CD4-positive, alpha-beta T cell treated with Interferon gamma for 1 hour (primary cell): Measurements from ENCODE around the gene THTPA.
"Not testable (repeated sequence)": the region's sequence is repeated elsewhere in the genome, so short reads cannot be mapped to it uniquely, and the experiment has no call there.

Experiments
- DNase-seq: peaks from one replicate; pipeline ENCODE4 v3.0.0-alpha.2; 2020

Gene THTPA

DNA sequence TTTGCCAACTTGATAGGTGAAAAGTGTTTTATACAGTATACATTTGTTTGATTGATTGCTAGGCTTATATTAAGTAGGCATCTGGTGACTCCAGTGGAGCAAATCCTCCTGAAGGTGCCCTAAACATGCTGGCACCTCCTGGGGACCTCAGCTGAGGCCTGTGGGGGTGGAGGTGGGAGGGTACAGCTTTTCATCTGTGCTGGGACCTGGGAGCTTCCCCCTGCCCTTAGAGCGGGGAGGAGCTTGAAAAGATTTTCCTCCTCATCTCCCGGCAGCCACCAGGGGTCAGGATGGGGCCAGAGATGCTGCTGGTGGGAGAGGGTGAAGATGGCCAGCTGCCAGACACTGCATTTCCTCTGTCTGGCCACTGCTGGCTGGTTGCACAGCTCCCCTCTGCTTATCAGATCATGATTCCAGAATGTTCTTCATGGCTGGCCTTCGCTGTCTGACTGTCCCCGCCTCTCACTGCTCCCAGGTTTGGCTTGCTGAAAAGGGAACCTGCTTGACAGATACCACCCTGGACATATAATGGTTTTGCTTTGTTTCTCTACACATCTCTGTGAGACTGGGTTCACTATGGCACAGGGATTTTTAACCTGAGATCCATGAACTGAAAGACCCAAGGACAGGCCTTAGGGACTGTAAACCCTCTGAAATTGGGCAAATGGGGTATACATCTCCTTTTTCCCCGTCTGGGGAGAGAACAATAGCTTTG is 33.0 kb downstream of the THTPA start:
- peak; percentile 83 for DNase-seq

DNA sequence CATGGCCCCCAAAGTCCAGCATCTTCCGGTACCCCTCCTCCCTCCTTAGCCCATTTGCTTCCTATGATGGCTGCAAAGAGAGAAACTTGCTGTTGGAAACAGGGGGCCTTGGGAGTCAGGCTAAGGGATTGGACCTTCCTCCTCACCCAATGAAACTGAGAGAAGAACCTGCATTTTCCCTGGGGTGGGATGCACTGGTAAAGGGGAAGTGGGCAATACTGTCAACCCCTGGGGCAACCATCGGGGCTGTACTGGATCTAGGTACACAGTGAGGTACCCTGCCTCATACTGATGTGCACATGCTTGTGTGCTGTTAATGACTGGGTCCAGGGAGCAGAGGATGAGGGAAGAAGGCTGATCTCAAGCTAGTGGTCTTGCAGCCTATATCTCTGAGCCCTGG is 33.5 kb downstream of the THTPA start:
- no peak for DNase-seq

DNA sequence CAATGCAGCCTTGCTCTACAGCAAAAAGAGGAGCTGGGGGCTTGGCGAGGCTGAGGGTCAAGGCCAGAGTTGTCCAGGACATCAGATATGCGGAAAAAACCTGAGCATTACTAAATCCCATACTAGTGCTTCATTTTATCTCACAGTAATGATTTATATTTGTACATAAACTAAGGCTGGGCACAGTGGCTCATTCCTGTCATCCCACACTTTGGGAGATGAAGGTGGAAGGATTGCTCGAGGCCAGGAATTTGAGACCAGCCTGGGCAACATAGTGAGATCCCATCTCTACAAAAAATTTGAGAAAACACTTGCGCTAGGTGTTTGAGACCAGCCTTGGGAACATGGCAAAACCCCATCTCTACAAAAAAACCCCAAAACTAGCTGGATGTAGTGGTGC is 34.1 kb downstream of the THTPA start:
- no peak for DNase-seq

DNA sequence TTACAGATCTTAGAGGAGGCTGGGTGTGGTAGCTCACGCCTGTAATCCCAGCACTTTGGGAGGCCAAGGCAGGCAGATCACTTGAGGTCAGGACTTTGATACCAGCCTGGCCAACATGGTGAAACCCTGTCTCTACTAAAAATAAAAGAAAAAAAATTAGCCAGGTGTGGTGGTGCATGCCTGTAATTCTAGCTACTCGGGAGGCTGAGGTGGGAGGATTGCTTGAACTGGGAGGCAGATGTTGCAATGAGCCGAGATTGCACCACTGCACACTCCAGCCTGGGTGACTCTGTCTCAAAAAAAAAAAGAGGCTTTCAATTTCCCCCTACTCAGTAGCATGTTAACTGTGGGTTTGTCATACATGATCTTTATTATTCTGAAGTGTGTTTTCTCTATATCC is 38.1 kb downstream of the THTPA start:
- not testable (repeated sequence) for DNase-seq

DNA sequence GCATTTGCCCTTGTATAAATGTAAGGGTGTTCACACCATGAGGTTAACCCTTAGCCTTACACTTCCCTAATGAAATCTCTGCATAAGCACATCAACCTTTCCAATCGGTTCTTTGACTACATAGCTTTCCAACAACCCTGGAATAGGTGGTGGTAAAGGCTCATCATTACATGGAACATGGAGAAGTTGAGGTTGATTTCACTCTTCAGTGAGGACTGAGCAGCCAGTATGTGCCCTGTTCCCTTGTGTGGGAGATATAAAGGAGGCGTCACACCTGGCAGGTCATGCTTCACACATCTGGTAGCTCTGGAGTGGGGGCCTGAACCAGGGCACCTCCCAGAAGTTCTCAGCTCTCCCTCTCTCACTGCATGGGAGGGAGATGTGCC is 44.2 kb downstream of the THTPA start:
- DNase-seq = no peak

DNA sequence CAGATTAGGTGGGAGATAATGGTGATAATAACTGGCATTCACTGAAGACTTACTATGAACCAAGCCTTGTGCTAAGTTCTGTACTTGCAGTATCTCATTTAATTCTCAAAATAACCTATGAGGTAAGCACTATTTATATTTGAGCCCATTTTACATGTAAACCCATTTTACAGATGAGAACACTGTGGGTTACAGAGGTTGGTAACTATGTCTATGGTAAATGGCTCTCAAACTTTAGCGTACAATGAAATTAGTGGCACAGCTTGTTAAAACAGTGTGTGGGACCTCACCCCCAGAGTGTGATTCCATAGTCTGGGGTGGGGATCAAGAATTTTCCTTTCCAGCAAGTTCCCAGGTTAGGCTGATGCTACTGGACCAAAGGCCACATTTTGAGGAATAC is 44.7 kb downstream of the THTPA start:
- DNase-seq = no peak

DNA sequence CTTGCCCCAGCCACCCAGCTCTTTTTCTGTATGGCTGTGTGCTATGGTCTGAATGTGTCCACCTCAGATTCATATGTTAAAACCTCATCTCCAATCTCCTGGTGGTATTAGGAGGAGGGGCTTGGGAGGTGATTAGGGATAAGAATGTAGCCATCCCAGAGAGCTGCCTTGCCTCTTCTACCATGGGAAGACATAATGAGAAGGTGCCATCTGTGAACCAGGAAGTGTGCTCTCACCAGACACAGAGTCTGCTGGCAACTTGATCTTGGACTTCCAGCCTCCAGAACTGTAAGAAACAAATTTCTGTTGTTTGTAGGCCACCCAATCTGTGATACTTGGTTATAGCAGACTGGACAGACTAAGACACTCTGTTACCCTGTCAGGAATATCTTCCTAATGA is 45.4 kb downstream of the THTPA start:
- no peak for DNase-seq

DNA sequence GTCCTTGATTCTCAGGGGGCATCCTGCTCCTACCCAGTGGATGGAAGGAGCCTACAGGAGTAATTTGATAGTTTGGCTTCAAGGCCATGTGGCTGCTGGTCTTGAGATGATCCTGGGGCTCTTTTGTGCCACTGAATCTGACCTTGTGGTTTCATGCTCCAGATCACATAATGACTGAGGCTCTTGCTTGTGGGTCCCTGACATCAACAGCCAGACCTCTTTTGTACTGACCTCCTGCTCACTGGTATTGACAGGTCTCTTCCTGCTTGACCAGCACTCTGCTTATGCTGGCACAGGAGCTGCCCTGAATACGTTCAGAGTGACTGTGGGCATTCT is 45.7 kb downstream of the THTPA start:
- no peak for DNase-seq

DNA sequence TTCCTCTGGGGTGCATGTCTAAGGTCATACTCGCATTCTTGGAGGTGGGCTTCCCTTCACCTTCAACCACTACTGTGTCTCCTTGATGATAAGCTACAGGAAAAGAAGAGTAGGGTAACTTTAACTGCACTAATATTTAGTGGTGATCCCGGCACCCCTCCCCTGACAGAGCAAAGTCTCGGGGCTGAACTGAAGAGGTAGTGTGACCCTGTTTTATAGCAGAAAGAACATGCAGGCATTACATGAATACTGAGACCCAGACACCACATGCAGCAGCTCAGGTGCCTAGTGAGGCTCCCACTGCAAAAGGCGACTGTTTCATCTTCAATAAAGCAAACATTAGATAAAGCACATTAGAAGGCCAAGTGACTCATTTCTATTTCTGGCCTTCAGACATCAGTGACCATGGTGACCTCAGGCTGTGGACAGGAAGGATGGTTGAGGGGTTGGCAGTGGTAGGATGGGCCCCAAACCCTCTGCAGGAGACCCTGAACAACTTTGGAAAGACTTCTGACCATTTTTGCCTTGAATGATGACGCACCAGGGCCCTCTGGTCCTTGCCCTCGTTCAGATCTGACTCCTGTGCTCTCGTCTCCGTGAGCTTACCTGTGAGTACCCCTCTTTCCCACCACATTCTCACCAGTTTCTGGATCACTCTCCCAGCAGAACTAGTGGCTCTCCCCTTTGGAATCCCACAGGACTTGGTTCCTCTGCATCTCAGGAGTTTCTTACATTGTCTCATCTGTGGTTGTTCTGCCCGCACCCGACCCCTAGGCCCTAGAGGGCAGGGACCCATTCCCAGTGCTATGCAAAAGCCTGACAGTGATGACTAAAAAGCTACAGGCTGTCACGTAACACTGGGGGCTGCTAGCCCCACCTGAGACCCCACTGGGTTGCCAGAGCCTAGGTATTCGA is 46.4 kb downstream of the THTPA start:
- no peak for DNase-seq

DNA sequence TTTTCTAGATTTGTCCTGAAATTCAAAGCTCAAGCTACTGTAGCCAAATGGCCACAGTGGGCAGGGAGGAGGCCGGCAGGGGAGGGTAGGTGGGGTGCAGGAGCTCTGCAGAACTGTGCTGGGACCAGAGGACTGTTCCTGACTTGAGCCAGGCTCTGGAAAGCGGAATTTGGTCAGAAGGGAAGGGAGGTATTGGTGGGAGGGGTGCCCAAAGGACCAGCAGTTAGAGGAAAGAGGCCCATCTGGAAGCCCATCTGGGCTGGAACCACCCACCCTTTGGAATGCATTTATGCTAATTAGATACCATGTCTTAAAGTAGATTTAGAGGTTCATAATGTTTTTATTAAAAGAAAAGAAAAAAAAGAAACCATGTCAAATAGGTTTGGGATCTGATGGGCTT is 47.0 kb downstream of the THTPA start:
- no peak for DNase-seq

DNA sequence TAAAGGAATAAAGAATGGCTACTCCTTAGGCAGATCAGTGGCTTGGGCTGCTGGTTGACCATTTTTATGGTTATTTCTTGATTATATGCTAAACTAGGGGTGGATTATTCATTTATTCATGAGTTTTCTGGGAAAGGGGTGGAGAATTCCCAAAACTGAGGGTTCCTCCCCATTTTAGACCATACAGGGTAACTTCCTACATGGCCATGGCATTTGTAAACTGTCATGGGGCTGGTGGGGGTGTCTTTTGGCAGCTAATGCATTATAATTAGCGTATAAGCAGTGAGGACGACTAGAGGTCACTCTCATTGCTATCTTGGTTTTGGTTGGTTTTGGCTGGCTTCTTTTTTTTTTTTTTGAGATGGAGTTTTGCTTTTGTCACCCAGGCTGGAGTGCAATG is 48.1 kb downstream of the THTPA start:
- no peak for DNase-seq

DNA sequence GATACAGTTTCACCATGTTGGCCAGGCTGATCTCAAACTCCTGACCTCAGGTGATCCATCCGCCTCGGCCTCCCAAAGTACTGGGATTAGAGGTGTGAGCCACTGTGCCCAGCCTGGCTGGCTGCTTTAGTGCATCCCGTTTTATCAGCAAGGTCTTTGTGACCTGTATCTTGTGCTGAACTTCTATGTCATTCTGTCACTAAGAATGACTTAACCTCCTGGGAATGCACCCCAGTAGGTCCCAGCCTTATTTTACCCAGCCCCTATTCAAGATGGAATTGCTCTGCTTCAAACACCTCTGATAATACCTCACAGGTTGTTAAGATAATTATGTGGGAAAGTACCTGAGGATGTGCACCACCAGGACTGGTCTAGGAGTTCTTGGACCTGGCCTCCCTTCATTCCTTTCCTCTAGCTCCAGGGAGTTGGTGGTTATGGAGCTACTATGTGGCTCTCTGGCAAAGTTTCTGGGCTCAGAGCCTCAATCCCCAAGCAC is 48.7 kb downstream of the THTPA start:
- DNase-seq = no peak

DNA sequence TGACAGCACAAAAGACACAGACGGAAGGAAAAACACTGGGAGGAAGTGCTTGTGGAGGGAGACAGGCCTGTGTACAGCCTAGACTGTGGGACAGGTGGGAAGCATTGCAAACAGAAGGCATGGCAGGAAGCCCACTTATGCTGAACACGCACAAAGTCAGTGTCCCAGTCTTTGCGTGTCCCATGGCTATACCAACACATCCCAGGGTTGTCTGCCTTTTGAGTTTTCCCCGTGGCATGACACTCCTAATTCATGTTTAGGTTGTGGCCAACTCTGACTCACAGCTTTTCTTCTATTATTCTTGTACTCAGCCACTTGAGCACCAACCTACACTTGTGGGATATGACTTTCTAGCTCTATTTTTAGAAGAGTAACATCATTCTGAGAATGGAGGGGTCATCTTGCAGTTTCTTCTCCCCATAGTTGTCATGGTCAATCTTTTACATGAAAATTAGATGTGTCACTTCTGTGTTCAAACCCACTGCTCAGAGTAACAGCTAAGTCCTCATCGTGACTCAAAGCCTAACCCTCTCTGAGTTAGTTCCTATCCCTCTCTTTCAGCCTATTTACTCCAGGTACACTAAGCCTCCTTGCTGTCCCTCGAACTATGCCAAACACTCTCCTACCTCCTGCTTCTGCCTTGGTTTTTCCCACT is 50.0 kb downstream of the THTPA start:
- DNase-seq = no peak

DNA sequence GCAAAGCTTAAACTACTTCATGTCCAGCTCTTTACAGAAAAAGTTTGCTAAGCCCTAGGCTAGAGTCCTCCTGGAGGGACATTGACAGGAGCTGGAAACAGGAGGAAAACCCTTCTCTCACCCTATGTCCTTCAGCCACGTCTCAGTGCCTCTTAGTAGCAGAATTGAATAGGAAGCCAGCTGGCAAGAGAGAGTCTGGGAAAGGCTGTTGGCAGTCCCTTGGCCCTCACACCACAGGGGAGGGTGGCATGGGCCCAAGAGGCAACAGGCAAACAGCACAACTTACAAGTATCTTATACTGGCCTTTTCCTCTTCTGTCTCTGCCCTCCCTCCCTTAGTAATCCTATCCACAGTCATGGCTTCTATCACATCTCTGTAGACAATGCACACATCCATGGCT is 52.4 kb downstream of the THTPA start:
- DNase-seq = no peak

DNA sequence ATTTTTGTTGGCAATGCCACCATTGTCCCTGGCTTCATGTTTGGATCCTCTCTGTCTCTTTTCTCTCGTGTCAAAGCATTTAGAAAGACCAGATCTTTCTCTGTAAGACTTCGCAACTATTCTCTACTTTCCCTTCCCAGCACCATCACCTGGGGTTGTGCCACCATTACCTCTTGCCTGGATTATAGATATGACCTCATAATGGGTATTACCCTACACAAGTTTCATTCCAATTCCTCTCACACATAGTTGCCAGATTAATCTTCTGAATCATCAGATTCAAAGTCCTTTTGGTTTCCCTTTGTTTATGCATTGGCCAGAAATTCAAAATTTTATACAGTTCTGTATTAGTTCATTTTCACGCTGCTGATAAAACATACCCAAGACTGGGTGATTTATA is 52.9 kb downstream of the THTPA start:
- DNase-seq = no peak

DNA sequence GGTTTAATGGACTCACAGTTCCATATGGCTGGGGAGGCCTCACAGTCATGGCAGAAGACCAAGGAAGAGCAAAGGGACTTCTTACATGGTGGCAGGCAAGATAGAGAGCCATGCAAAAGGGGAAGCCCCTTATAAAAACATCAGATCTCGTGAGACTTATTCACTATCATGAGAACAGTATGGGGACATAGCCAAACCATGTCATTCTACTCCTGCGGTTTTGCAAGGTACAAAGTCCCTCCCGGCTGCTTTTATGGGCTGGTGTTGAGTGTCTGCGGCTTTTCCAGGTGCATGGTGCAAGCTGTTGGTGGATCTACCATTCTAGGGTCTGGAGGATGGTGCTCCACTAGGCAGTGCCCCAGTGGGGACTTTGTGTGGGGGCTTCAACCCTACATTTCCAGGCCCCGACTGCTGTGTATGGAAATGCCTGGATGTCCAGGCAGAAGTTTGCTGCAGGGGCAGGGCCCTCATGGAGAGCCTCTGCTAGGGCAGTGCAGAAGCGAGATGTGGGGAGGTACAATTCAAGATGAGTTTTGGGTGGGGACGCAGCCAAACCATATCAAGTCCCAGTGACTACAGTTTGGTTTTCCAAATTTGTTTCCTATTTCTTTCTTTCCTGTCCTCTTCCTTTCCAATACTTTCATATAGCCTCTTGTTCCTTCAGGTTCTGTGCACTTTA is 53.5 kb downstream of the THTPA start:
- DNase-seq = not testable (repeated sequence)
